Measurements from ENCODE around the gene CRABP2.
A peak's percentile ranks its signal among the peaks of the same experiment; 100 is the strongest.

CRABP2 gene

GRCh38 chr1:156692925-156693847, 12.2 kb downstream of the CRABP2 start:
- Histone ChIP-seq H3K9me3 (ENCODE audit: control extremely low read depth in 1 of 5, control insufficient read depth in 4 of 5, insufficient read depth in 2 of 5, low read depth in 1 of 5, low read length in 4 of 5) (no peaks in the 10 kb centered on the region), H3K4me3 (ENCODE audit: control insufficient read depth in 1 of 7, extremely low read depth in 1 of 7, insufficient read depth in 4 of 7, low read depth in 2 of 7, low read length in 6 of 7) (no peak overlapping the region), H3K27me3 (replicated peaks in 2 of 5; ENCODE audit: control insufficient read depth in 4 of 5, insufficient read depth in 5 of 5, low read length in 4 of 5) (peaks cover 0 to 62% (median 29%) of the 10 kb centered on the region in 5 experiments), H3K4me1 (ENCODE audit: control extremely low read depth in 1 of 4, control insufficient read depth in 4 of 4, insufficient read depth in 4 of 4, low read length in 3 of 4) (peaks cover 0 to 39% (median 29%) of the 10 kb centered on the region in 4 experiments), H3K36me3 (ENCODE audit: control insufficient read depth in 4 of 4, insufficient read depth in 4 of 4, low read length in 3 of 4) (no peaks in the 10 kb centered on the region), H3K27ac (ENCODE audit: insufficient read depth in 1 of 2, low read depth in 1 of 2, low read length in 2 of 2, poor library complexity in 1 of 2, severe bottlenecking in 2 of 2) (peak overlapping the region in 1 of 2 experiments; percentile 46)
- peak in 2 of 3 donors; percentile 33 to 39 for DNase-seq
- ChIA-PET CTCF (interaction anchor here (0.5 to 24.9 kb wide), 11 partner anchors 10 to 234 kb away, joined by 3 to 393 read pairs (median 3); partner anchors contain the start of genes CRABP2, ISG20L2, METTL25B and NES), POLR2A (no interaction called here)
- 49% methylated on average over 10 of the region's 16 CpGs for WGBS (ENCODE audit: insufficient coverage)

DNA sequence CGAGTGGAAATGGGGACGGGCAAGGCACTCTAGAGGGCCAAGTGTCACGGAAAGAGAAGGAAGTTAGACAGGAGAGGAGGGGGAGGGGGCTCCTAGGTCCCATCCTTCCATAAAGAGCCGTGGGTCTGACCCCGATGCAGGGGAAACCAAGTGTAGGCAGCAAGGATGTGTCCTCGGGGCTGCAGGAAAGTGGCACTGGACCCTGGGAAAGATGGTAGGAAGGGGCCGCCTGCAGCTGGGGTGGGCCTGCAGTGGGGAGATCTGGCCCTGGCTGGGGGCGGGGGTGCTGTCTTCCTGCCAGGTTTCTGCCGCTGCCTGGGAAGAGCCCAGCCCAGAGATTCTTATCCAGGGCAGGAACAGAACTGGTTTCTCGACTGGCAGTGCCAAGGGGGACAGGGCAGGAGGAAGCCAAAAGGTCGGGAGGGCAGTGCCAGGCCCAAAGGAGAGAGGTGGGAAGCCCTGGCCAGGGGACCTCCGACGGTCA, 12.9 kb downstream of the CRABP2 start:
- Histone ChIP-seq H3K36me3 (ENCODE audit: control insufficient read depth in 4 of 4, insufficient read depth in 4 of 4, low read length in 3 of 4) (no peaks in the 10 kb centered on the region), H3K4me1 (ENCODE audit: control extremely low read depth in 1 of 4, control insufficient read depth in 4 of 4, insufficient read depth in 4 of 4, low read length in 3 of 4) (peaks cover 0 to 39% (median 29%) of the 10 kb centered on the region in 4 experiments), H3K4me3 (ENCODE audit: control insufficient read depth in 1 of 7, extremely low read depth in 1 of 7, insufficient read depth in 4 of 7, low read depth in 2 of 7, low read length in 6 of 7) (peak overlapping the region in 1 of 7 experiments; percentile 28), H3K27me3 (replicated peaks in 2 of 5; ENCODE audit: control insufficient read depth in 4 of 5, insufficient read depth in 5 of 5, low read length in 4 of 5) (peaks cover 0 to 62% (median 29%) of the 10 kb centered on the region in 5 experiments), H3K27ac (ENCODE audit: insufficient read depth in 1 of 2, low read depth in 1 of 2, low read length in 2 of 2, poor library complexity in 1 of 2, severe bottlenecking in 2 of 2) (no peak overlapping the region), H3K9me3 (ENCODE audit: control extremely low read depth in 1 of 5, control insufficient read depth in 4 of 5, insufficient read depth in 2 of 5, low read depth in 1 of 5, low read length in 4 of 5) (no peaks in the 10 kb centered on the region)
- CTCF ChIA-PET, result interaction anchor here (0.5 to 24.9 kb wide), 9 partner anchors 10 to 277 kb away, joined by 3 to 393 read pairs (median 30); partner anchors contain the start of genes CRABP2, INSRR, ISG20L2 and METTL25B
- peak in 1 of 3 donors; percentile 20 for DNase-seq
- POLR2A ChIA-PET, result no interaction called here
- WGBS (ENCODE audit: insufficient coverage), result 2% methylated on average over 10 of the region's 13 CpGs

DNA sequence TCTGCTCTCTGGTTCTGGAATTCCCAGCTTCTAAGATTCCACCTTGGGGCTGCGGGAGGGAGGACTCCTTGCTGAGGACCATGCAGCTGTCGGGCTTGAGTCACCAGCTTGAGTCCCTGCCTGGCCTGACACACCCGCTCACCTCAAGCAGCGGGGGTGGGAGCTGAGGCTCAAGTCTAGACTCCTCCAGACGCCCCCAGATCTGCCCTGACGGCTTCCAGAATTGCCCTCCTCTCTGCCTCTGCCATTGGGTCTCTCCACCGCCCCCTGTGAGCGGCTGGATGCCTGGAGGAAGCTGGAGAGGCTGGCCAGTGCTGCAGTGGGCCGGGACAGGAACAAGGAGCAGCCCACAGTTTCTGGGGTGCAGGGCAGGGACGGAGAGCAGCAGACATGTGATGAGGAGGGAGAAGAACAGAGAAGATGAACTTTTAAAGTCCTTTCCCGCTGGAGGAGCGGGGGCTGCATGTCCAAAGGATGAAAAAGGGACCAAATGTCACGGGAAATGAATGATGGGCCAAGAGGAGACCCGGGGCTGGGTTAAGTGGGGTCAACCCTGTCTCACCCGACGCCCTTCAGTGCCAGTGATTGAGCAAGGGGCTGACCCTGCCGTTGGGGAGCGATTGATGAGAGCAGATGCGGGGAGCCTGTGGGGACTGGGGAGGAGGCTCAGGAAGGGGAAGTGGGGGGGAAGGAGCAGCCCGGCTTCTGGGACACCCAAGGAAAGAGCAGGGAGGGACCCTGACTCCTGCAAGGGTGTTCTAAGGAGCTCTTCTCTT, 13.5 kb downstream of the CRABP2 start:
- ChIA-PET CTCF (interaction anchor here (0.5 to 24.9 kb wide), 11 partner anchors 9 to 278 kb away, joined by 3 to 393 read pairs (median 25); partner anchors contain the start of genes CRABP2, INSRR, ISG20L2 and METTL25B), POLR2A (no interaction called here)
- Histone ChIP-seq H3K9me3 (ENCODE audit: control extremely low read depth in 1 of 5, control insufficient read depth in 4 of 5, insufficient read depth in 2 of 5, low read depth in 1 of 5, low read length in 4 of 5) (no peaks in the 10 kb centered on the region), H3K27me3 (replicated peaks in 2 of 5; ENCODE audit: control insufficient read depth in 4 of 5, insufficient read depth in 5 of 5, low read length in 4 of 5) (peaks cover 0 to 62% (median 29%) of the 10 kb centered on the region in 5 experiments), H3K4me3 (ENCODE audit: control insufficient read depth in 1 of 7, extremely low read depth in 1 of 7, insufficient read depth in 4 of 7, low read depth in 2 of 7, low read length in 6 of 7) (no peak overlapping the region), H3K4me1 (ENCODE audit: control extremely low read depth in 1 of 4, control insufficient read depth in 4 of 4, insufficient read depth in 4 of 4, low read length in 3 of 4) (peaks cover 0 to 39% (median 29%) of the 10 kb centered on the region in 4 experiments), H3K36me3 (ENCODE audit: control insufficient read depth in 4 of 4, insufficient read depth in 4 of 4, low read length in 3 of 4) (no peaks in the 10 kb centered on the region), H3K27ac (ENCODE audit: insufficient read depth in 1 of 2, low read depth in 1 of 2, low read length in 2 of 2, poor library complexity in 1 of 2, severe bottlenecking in 2 of 2) (no peak overlapping the region)
- peak in 2 of 3 donors; percentile 14 to 25 for DNase-seq
- WGBS (ENCODE audit: insufficient coverage), result 7% methylated on average over 12 of the region's 20 CpGs

GRCh38 chr1:156691191-156691590, 14.2 kb downstream of the CRABP2 start:
- ChIA-PET CTCF (interaction anchor here (1.2 to 24.9 kb wide), 14 partner anchors 9 to 237 kb away, joined by 3 to 393 read pairs (median 18); partner anchors contain the start of genes CRABP2, INSRR, ISG20L2 and METTL25B), POLR2A (no interaction called here)

DNA sequence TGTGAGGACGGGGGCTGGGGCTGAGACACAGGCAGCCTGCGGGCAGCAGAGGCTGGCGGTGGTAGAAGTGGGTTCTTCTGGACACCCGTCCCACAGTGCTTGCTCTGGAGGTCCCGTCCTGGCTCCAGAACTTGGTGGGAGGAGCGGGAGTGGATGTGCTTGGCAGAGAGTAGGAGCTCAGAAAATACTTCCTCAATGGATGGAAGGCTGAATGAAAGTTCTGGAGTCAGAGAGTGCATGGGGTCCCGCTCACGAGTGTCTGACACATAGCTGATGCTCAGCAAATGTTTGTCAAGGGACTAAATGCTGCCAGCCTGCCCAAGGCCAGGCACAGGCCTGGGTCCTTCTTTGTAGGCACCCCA, 14.7 kb downstream of the CRABP2 start:
- Histone ChIP-seq H3K4me1 (ENCODE audit: control extremely low read depth in 1 of 4, control insufficient read depth in 4 of 4, insufficient read depth in 4 of 4, low read length in 3 of 4) (peaks cover 0 to 39% (median 29%) of the 10 kb centered on the region in 4 experiments), H3K27me3 (replicated peaks in 2 of 5; ENCODE audit: control insufficient read depth in 4 of 5, insufficient read depth in 5 of 5, low read length in 4 of 5) (peaks cover 0 to 62% (median 29%) of the 10 kb centered on the region in 5 experiments), H3K9me3 (ENCODE audit: control extremely low read depth in 1 of 5, control insufficient read depth in 4 of 5, insufficient read depth in 2 of 5, low read depth in 1 of 5, low read length in 4 of 5) (no peaks in the 10 kb centered on the region), H3K36me3 (ENCODE audit: control insufficient read depth in 4 of 4, insufficient read depth in 4 of 4, low read length in 3 of 4) (no peaks in the 10 kb centered on the region), H3K4me3 (ENCODE audit: control insufficient read depth in 1 of 7, extremely low read depth in 1 of 7, insufficient read depth in 4 of 7, low read depth in 2 of 7, low read length in 6 of 7) (no peak overlapping the region), H3K27ac (ENCODE audit: insufficient read depth in 1 of 2, low read depth in 1 of 2, low read length in 2 of 2, poor library complexity in 1 of 2, severe bottlenecking in 2 of 2) (no peak overlapping the region)
- DNase-seq, result no peak
- 60% methylated on average over 8 of the region's 8 CpGs for WGBS (ENCODE audit: insufficient coverage)
- ChIA-PET CTCF (interaction anchor here (1.1 to 24.9 kb wide), 22 partner anchors 8 to 320 kb away, joined by 3 to 393 read pairs (median 7); partner anchors contain the start of genes CRABP2, INSRR, ISG20L2 and METTL25B), POLR2A (interaction anchor here (0.6 to 1.4 kb wide), 3 partner anchors 14 to 199 kb away, joined by 3 to 9 read pairs (median 4); no protein-coding TSS in a partner anchor)

More at GRCh38 chr1:156691191-156691590, 14.2 kb downstream of the CRABP2 start:
- Histone ChIP-seq H3K27me3 (replicated peaks in 2 of 5; ENCODE audit: control insufficient read depth in 4 of 5, insufficient read depth in 5 of 5, low read length in 4 of 5) (peaks cover 0 to 62% (median 29%) of the 10 kb centered on the region in 5 experiments), H3K4me1 (ENCODE audit: control extremely low read depth in 1 of 4, control insufficient read depth in 4 of 4, insufficient read depth in 4 of 4, low read length in 3 of 4) (peaks cover 0 to 39% (median 29%) of the 10 kb centered on the region in 4 experiments), H3K9me3 (ENCODE audit: control extremely low read depth in 1 of 5, control insufficient read depth in 4 of 5, insufficient read depth in 2 of 5, low read depth in 1 of 5, low read length in 4 of 5) (no peaks in the 10 kb centered on the region), H3K27ac (ENCODE audit: insufficient read depth in 1 of 2, low read depth in 1 of 2, low read length in 2 of 2, poor library complexity in 1 of 2, severe bottlenecking in 2 of 2) (no peak overlapping the region), H3K36me3 (ENCODE audit: control insufficient read depth in 4 of 4, insufficient read depth in 4 of 4, low read length in 3 of 4) (no peaks in the 10 kb centered on the region), H3K4me3 (ENCODE audit: control insufficient read depth in 1 of 7, extremely low read depth in 1 of 7, insufficient read depth in 4 of 7, low read depth in 2 of 7, low read length in 6 of 7) (no peak overlapping the region)
- WGBS (ENCODE audit: insufficient coverage), result 54% methylated on average over 5 of the region's 10 CpGs
- DNase-seq, result no peak

DNA sequence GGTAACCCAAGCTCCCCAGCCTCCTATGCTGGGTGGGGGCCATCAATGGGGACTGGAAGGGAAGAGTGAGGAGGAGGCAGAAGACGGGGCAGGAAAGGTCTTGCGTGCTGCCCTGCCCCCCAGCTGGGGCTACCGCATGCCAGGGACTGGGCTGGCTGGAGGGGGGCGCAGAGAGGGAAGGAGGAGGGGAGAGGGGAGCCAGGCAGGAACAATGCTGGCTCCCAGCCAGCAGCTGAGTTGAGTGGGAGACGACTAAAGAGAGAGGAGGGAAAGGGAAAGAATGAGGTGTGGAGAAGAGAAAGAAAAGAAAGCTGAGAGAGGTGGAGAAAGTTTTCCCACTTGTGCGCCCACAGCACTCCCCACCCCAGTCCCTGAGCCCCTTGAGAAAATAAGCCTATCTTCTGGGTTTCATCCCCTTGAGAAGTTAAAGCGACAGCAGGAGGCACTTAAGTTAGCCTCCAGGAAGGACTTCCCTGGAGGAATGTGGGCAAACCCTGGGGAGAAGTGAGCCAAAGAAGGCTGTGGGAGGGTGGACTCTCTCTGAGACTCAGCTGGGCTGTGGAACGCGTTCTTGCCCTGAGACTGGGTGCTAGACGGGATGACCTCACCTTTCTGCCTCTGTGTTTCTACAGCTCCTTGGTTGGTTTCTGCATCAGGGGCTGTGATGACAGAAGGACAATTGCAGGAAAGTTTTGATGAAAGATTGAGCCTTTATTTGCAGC, 15.3 kb downstream of the CRABP2 start:
- DNase-seq, result no peak
- peaks cover 0 to 62% (median 33%) of the 10 kb centered on the region in 5 experiments for H3K27me3 ChIP-seq (replicated peaks in 2 of 5; ENCODE audit: control insufficient read depth in 4 of 5, insufficient read depth in 5 of 5, low read length in 4 of 5)
- H3K4me3 ChIP-seq (ENCODE audit: control insufficient read depth in 1 of 7, extremely low read depth in 1 of 7, insufficient read depth in 4 of 7, low read depth in 2 of 7, low read length in 6 of 7), result peak overlapping the region in 1 of 7 experiments; percentile 11
- no peaks in the 10 kb centered on the region for H3K36me3 ChIP-seq (ENCODE audit: control insufficient read depth in 4 of 4, insufficient read depth in 4 of 4, low read length in 3 of 4)
- ChIA-PET POLR2A (interaction anchor here (0.6 to 1.7 kb wide), 5 partner anchors 14 to 200 kb away, joined by 3 to 9 read pairs (median 4); no protein-coding TSS in a partner anchor), CTCF (interaction anchor here (0.8 to 24.9 kb wide), 37 partner anchors 12 to 319 kb away, joined by 3 to 393 read pairs (median 5); partner anchors contain the start of genes CRABP2, HAPLN2, INSRR and ISG20L2)
- no peaks in the 10 kb centered on the region for H3K9me3 ChIP-seq (ENCODE audit: control extremely low read depth in 1 of 5, control insufficient read depth in 4 of 5, insufficient read depth in 2 of 5, low read depth in 1 of 5, low read length in 4 of 5)
- WGBS (ENCODE audit: insufficient coverage), result 27% methylated on average over 9 of the region's 10 CpGs
- peaks cover 0 to 39% (median 29%) of the 10 kb centered on the region in 4 experiments for H3K4me1 ChIP-seq (ENCODE audit: control extremely low read depth in 1 of 4, control insufficient read depth in 4 of 4, insufficient read depth in 4 of 4, low read length in 3 of 4)
- H3K27ac ChIP-seq (ENCODE audit: insufficient read depth in 1 of 2, low read depth in 1 of 2, low read length in 2 of 2, poor library complexity in 1 of 2, severe bottlenecking in 2 of 2), result no peak overlapping the region
